NCI-H2081 (cell line): Measurements from ENCODE around the gene KIAA0825.

Source experiments
- DNase-seq, 2 experiments: peaks; one replicate each; lab custom pipeline; 2025; lab: John Stamatoyannopoulos, UW

Gene KIAA0825

DNA sequence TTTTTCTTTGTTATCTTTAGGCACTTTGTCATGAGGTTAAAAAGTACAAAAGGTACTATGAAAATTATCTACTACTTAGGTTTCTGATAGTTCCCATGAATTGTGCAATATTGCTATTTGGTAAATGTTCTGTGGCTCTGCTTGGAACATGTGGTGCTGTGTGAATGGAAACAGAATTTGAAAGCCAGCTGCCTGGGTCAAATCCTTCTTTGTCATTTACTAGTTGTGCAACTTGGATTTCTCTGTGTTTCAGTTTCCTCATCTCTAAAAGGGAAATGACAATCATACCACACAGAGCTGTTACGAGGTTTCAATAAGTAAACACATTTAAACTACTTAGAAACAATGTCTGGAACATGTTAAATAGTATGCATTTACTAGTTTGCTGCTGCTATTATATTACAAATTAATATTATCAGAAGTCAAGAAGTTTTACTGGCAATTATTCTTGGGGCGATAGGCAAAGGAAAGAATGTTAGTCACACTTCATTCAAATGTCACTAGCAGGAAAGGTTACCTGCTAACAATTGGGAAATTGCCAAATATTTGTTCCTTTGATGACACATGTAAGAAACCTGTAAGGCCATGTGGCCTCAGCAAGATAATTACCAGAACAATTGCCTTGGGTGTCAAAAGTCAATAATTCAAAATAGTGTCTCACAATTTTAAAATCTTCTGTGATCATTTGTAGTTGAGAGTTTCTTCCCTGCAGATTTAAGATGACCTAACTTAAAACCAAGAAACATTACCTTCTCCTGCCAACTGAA, 184.8 kb downstream of the KIAA0825 start:
- no peak for DNase-seq

DNA sequence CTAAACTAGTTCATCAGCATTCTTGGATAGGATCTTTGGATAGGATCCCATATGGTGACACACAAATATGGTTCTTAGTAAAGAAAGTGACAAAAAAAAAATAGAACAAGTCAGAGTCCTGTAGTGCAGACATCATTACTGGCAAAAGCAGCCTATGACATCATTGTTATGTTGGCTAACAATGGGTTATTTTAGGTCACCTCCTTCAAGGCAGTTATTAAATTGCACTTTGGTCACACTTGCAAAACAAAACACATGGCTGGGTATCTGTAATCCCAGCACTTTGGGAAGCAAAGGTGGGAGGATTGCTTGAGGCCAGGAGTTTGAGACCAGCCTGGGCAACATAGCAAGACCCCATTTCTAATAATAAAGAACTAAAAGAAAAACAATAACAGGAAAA, 185.9 kb downstream of the KIAA0825 start:
- DNase-seq = no peak

- DNase-seq = no peak
These were observed 186.7 kb downstream of the KIAA0825 start for GRCh38 chr5:94431696-94432095.

GRCh38 chr5:94429566-94429965, 188.8 kb downstream of the KIAA0825 start:
- no peak for DNase-seq

- DNase-seq = no peak
These were observed 193.0 kb downstream of the KIAA0825 start for GRCh38 chr5:94425396-94425795.

- no peak for DNase-seq
These were observed 195.0 kb downstream of the KIAA0825 start for GRCh38 chr5:94423411-94423810.

DNA sequence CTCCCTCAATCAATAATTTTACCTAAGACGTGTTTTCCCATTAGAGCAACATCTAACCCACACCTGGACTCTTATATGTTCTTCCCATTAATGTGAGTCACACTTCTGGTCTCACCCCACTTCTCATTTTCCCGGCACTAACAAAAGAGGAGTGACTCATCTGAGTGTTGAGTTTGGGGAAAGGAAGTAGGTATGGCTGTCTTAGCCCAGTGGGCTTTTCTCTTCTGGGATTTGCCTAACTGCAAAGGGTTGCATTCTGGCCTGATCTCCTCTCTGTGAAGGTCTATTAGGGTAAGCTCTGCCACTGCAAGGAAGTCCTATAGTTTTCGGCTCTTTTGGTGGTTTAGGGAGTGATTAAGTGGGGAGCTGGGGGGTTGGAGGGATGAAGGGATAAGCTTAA, 195.6 kb downstream of the KIAA0825 start:
- no peak for DNase-seq

- no peak for DNase-seq
These were observed 197.5 kb downstream of the KIAA0825 start for GRCh38 chr5:94420885-94421284.

DNA sequence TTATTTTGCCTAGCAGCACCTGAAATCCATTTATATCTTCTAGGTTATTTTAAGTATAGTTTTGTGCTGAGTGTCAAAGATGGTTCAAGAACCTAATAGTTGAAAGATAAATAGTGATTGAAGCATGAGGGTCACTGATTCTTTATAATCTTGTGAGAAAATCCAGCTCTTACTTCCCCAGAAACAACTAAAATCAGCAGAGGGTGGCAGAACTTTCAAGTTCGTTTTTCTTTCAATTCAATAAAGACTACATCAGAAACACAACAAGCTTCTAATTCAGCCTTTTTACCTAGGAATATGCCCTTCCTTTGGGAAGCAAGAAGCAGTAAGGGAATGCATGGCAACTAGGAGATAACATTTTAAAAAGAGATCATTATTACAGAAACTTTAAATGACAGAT, 202.6 kb downstream of the KIAA0825 start:
- DNase-seq = no peak

GRCh38 chr5:94409440-94409839, 209.0 kb downstream of the KIAA0825 start:
- DNase-seq = no peak

- DNase-seq = no peak
These were observed 211.4 kb downstream of the KIAA0825 start for GRCh38 chr5:94407023-94407422.

DNA sequence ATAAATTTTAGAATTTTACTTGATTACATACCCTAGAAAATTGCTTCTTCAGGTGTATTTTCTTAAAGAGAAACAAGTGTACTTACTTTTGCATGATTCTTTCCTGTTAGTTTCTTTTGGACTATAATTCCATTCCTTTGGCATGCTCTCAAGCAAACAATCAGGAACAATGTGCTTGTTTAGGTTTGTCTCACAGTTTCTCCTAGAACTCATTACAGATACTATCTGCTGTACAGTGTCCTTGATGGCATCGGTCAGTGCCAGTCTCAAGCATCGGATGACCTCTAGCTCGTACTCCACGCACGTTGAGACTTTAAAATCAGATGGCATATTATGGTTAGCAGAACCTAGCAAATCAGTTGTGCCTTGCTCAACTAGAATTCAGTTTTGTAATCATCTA, 214.9 kb downstream of the KIAA0825 start:
- DNase-seq = no peak

DNA sequence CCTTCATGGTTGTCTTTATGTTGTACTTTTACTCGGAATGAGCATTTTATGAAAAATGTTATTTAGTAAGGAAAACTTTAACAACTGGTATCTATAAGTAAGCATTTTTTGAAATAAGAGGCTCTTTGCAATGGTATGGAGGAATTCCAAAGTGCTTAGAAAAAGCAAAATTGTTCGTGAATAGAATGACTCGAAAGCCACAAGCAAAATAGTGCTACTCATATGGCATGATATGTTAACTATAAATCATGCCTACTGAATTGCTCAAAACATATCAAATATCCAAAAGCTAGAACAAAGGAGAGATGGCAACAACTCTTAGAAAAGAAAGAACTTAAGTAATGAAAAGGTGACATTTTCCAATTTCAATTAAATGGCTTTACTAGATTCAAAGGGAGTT, 216.3 kb downstream of the KIAA0825 start:
- DNase-seq = no peak

DNA sequence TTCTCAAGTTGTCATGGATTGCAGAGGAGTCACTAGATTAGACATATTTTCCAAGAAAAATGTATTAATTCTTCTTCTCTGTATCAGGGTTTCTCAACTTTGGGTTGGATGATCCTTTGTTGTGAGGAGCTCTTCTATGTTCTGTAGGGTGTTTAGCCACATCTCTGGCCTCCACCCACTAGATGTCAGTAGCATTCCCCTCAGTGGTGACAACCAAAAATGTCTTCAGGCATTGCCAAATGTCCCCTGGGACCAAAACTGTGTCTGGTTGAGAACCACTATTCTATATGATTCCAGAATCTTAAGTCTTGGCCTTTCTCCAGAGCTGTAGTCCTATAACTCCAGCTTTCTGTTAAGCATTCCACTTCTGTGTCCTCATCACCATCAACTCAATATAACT, 220.9 kb downstream of the KIAA0825 start:
- DNase-seq = no peak

DNA sequence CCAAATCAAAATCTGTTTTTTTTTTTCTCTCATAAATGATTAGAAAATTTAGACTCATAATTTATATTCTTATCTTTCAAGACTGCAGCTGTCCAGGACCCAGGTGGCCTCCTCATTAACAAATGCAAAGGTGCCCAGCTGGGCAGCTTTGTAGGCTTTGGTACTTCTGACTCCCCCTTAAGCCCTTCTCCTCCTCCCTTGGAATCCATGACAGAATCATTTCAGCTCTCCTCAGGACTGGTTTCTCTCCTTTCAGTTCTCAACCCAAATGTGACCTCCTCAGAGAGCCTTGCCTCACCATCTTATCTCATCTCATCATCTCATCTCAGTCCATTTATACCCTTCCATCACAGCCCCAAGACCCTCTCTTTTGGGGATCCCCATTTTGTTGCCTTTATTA, 221.7 kb downstream of the KIAA0825 start:
- DNase-seq = no peak

DNA sequence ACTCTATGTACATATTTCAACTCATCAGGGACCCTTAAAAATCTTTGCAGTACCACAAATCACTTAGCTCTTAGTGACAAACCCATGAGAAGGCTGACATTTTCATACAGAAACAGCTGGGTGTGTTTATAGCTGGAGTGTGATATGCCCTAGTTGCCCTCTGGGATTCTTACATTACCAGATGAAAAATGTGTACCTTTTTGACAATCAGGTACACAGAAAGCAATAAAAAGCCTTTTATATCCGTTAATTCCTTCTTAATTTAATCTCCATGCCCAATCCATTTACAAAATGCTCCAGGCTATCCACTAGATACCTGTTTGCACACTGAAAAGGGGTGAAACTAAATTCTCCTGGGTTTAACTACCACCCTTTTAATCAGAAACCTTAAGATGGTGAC, 222.9 kb downstream of the KIAA0825 start:
- no peak for DNase-seq

GRCh38 chr5:94391996-94392395, 226.4 kb downstream of the KIAA0825 start:
- DNase-seq = no peak

GRCh38 chr5:94389515-94389899, 228.9 kb downstream of the KIAA0825 start:
- DNase-seq = no peak

DNA sequence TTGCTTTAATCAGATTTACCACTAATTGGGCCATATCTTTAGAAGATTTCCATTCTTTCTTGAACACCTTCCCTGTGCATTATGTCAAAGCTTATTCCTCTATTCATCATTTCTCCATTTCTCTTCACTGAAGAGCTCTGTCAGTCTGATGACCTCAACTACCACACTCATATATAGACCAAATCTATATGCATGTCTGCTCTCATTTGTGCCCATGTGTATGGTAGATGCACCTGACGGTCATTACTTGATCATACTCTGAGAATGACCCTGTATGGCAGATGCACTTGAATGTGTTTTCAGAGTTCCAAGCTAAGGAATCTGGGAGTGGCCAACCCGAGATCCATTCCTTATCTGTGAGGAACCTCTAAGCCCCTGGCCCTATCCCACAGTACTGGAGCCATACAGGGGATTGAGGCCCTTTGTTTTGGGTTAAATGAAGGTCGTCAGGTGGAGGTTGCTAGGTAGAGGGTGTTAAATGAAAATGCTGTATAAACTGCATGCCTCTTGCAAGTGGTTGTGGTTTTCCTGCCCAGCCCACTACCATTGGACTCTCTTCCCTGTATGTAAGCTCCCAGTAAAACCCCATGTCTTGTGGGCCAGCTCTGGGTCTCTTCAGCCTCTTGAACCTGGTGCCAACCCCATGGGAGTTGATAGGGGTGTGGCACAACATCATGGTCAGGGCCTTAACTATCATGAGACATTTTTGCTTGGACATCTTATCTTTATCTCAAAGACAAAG, 229.5 kb downstream of the KIAA0825 start:
- no peak for DNase-seq

- DNase-seq = no peak
These were observed 232.6 kb downstream of the KIAA0825 start for GRCh38 chr5:94385767-94386166.

- DNase-seq = no peak
These were observed 240.3 kb downstream of the KIAA0825 start for GRCh38 chr5:94378062-94378461.

DNA sequence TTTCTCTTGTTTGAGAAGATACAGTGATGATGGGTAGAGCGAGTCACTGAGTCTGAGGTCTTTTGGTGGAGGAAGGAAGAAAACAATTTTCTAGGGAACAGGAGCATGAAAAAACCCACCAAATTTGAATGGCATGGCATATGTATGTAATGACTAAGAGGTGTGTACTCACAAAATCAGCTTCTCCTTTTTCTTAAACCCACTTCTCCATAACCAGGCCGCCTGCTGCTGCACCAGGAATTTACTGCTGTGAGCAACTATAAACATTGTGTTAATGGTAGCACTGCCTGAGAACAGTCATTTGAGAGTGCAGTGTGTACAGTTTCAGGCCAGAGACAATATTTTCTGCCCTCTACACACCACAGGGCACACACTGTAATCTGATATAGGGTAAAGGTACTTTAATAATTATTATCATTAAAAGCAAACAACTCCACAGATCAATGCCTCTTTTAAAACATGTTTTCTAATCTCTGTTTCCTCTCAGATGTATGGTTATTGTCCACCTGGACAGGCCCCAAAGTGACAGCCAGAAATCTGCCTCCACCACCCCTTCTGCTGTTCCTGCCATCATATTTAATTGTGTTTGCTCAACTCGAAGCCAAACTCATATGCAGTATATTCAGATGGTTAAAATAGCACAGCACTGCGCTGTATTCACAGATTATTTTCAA, 241.6 kb downstream of the KIAA0825 start:
- peak; percentile 41 to 83 for DNase-seq

DNA sequence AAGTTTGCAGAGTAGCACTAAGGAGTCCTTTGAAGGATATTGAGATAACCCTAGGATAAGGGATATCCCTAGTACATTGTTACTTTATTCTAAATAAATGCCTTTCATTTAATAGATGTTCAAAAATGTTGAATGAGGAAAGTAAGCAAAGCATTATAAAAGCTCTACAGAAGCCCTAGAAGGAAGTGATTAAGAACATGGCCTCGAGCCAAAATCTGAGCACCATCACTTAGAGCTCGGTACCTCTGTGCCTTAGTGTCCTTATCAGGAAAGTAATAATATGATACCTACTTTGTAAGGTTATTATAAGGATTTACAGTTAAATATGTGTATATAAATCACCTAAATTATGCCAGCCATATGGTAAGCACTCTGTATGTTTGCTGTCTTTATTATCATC, 242.6 kb downstream of the KIAA0825 start:
- DNase-seq = no peak
